Body of pancreas (tissue), 4 donors: Measurements from ENCODE around the gene RPL9. TPM values are rescaled to one million over a fixed set of nuclear protein-coding genes. Genes with fewer than 3 reads are reported as not detected.

Experiments used
- ATAC-seq: fragments of 150-250 bp; one replicate; pipeline ENCODE4 v1.9.1; 2016
- DNase-seq, 4 donors: peaks; one replicate each; pipeline ENCODE4 v3.0.0-alpha.2; 2019
- H3K27ac ChIP-seq, 4 donors: fragments of 200-600 bp; sonication (generic); 1 replicate in 3 of 4; 2 replicates in 1 of 4; pipeline versions ENCODE4 v1.5.1 to v1.6.1; 2016 to 2019; ENCODE audit warnings: mild to moderate bottlenecking in 1 of 4, mixed read lengths in 1 of 4, moderate library complexity in 1 of 4
- H3K27me3 ChIP-seq, 2 donors: fragments of 200-600 bp; sonication (generic); one replicate each; pipeline ENCODE4 v1.6.0; 2016; ENCODE audit warnings: mild to moderate bottlenecking in 1 of 2
- H3K36me3 ChIP-seq, 2 donors: fragments of 200-600 bp; sonication (generic); replicated peaks in 1 of 2; 2 replicates each; pipeline ENCODE4 v1.5.1; 2016; ENCODE audit warnings: low read depth in 2 of 2; ENCODE audit not compliant: insufficient read depth in 1 of 2
- H3K4me1 ChIP-seq: fragments of 200-600 bp; sonication (generic); one replicate; pipeline ENCODE4 v1.6.0; 2016
- H3K4me3 ChIP-seq, 2 donors: fragments of 200-600 bp; sonication (generic); 1 replicate in 1 of 2; 2 replicates in 1 of 2; pipeline ENCODE4 v1.5.1; 2016 to 2019
- H3K9me3 ChIP-seq, 3 donors: fragments of 200-600 bp; sonication (generic); 1 replicate in 2 of 3; 2 replicates in 1 of 3; pipeline ENCODE4 v1.5.1; 2016
- POLR2A ChIP-seq, 3 donors: fragments of 450-650 bp; IDR thresholded peaks; one replicate each; pipeline ENCODE4 v1.6.1; 2016; ENCODE audit warnings: antibody characterized with exemption in 3 of 3, mild to moderate bottlenecking in 2 of 3
- WGBS, 2 donors: methylation state at CpG; one replicate each; pipeline ENCODE4 v1.1.5; 2017; 5-methylcytosine and 5-hydroxymethylcytosine counted together
- intact Hi-C: fragments of 100-400 bp; cut with DNase I; formaldehyde crosslinking; loops from one replicate; pipeline ENCODE4 v1.15.1; 2023
- total RNA-seq, 2 donors: library from RNA; depleted of rRNA; stranded (reverse); fragments of >200 nt; gene quantifications; one replicate each; pipeline ENCODE4 v1.1.0, GENCODE V29; 2016
- TF ChIP-seq, protein P1 (sequence below), 7 experiments: fragments of 450-650 bp in 4 of 7; fragments of 200-600 bp in 3 of 7; sonication (generic) in 3 of 7; IDR thresholded peaks; one replicate each; pipeline ENCODE4 v1.5.1; 2016 to 2019; ENCODE audit warnings: antibody characterized with exemption in 7 of 7

The RPL9 gene
- total RNA-seq, 2 donors from 2014 or later, result 811 to 1,738 TPM

DNA sequence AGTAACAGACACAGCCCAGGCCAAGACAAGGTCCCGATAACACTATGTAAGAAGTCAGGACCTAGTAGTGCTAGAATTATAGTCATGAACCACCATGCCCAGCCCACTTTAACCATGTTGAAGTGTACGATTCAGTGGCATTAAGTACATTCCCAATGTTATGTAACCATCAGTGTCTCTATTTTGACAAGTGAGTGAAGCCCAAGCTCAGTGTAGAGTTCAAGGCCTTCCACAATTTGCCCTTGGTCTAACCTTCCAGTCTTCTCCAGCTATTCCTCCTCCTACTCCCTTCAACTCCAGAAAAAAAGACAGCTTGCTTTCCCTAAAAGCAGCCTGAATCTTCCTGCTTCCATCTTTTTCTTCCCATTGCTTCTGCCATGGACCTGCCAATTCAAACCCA lies 31.6 kb upstream of the RPL9 start:
- 81 to 84% methylated on average over 2 of the region's 2 CpGs for WGBS, 2 donors
- no peak for ATAC-seq
- intact Hi-C loops, result no loop called here
- Histone ChIP-seq H3K9me3 (no peaks in the 10 kb centered on the region), H3K4me1 (no peaks in the 10 kb centered on the region), H3K27ac (no peak overlapping the region), H3K27me3 (no peaks in the 10 kb centered on the region), H3K36me3 (no peaks in the 10 kb centered on the region), H3K4me3 (no peak overlapping the region)
- TF ChIP-seq POLR2A (IDR thresholded peaks at IDR 0.05), result no peak
- TF ChIP-seq, protein P1, sequence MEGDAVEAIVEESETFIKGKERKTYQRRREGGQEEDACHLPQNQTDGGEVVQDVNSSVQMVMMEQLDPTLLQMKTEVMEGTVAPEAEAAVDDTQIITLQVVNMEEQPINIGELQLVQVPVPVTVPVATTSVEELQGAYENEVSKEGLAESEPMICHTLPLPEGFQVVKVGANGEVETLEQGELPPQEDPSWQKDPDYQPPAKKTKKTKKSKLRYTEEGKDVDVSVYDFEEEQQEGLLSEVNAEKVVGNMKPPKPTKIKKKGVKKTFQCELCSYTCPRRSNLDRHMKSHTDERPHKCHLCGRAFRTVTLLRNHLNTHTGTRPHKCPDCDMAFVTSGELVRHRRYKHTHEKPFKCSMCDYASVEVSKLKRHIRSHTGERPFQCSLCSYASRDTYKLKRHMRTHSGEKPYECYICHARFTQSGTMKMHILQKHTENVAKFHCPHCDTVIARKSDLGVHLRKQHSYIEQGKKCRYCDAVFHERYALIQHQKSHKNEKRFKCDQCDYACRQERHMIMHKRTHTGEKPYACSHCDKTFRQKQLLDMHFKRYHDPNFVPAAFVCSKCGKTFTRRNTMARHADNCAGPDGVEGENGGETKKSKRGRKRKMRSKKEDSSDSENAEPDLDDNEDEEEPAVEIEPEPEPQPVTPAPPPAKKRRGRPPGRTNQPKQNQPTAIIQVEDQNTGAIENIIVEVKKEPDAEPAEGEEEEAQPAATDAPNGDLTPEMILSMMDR (IDR thresholded peaks at IDR 0.05), result no peak
- DNase-seq, result no peak

DNA sequence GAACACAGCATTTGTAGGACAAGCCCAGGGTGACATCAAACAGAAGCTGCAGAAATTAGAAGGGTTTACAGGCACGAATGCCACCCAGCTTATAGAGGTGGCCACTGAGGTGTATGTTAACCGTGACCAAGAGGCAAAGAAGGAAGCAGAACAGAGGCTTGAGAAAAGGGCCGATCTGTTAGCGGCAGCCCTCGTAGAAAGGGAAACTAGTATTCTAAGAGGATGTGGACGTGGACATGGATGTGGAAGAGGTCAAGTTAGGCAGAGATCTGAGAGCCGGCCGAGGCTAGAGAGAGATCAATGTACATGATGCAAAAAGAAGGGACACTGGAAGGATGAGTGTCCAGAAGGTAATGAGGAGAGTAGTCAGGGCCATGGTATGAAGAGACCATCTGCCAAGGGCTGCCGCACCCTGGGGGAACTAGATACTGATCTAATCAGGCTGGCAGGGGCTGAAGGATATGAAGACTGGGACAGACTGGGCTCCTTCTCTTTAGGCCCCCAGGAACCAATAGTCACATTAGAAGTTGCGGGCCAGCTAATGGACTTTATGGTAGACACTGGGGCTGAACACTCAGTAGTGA lies 27.6 kb upstream of the RPL9 start:
- Histone ChIP-seq H3K4me1 (no peaks in the 10 kb centered on the region), H3K9me3 (no peaks in the 10 kb centered on the region), H3K27me3 (no peaks in the 10 kb centered on the region), H3K4me3 (no peak overlapping the region), H3K27ac (no peak overlapping the region), H3K36me3 (no peaks in the 10 kb centered on the region)
- WGBS, 2 donors, result 73 to 78% methylated on average over 9 to 10 of the region's 10 CpGs
- TF ChIP-seq, protein P1 (IDR thresholded peaks at IDR 0.05), result no peak
- TF ChIP-seq POLR2A (IDR thresholded peaks at IDR 0.05), result no peak
- ATAC-seq, result no peak
- no peak for DNase-seq
- intact Hi-C loops, result no loop called here

DNA sequence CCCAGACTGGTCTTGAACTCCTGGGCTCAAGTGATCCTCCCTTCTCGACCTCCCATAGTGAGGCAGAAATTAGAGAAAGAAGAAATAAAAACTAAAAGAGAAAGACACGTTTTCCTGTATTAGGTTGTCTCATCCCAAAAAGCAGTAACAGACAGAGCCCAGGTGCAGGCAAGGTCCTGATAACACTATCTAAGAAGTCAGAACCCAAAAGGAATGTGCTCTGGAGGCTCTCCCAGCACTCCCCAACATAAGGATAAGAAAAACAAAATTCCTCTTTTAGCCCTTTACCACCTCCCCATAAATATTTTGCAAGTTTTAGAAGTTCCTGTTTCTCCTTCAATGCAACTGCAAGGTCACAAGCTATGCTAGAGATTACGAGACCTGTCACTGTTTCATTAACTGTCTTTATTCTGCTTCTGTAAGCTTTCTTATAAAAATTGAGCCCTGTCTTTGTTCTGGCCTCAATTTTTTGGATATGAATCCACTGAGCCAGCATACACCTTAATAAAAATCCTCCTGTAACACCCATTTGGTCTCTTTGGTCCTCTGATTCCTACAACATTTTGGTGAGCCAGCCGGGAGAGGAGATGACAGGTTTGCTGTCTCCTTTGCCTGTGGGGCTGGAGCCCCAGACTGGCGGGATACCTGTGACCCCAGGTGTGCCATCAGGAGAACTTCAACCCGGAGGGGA lies 26.0 kb upstream of the RPL9 start:
- Histone ChIP-seq H3K27ac (no peak overlapping the region), H3K9me3 (no peaks in the 10 kb centered on the region), H3K36me3 (no peaks in the 10 kb centered on the region), H3K27me3 (no peaks in the 10 kb centered on the region), H3K4me3 (no peak overlapping the region), H3K4me1 (no peaks in the 10 kb centered on the region)
- no peak for DNase-seq
- intact Hi-C loops, result no loop called here
- WGBS, 2 donors, result 68 to 83% methylated on average over 5 to 6 of the region's 6 CpGs
- TF ChIP-seq POLR2A (IDR thresholded peaks at IDR 0.05), result no peak
- TF ChIP-seq, protein P1 (IDR thresholded peaks at IDR 0.05), result no peak
- no peak for ATAC-seq

DNA sequence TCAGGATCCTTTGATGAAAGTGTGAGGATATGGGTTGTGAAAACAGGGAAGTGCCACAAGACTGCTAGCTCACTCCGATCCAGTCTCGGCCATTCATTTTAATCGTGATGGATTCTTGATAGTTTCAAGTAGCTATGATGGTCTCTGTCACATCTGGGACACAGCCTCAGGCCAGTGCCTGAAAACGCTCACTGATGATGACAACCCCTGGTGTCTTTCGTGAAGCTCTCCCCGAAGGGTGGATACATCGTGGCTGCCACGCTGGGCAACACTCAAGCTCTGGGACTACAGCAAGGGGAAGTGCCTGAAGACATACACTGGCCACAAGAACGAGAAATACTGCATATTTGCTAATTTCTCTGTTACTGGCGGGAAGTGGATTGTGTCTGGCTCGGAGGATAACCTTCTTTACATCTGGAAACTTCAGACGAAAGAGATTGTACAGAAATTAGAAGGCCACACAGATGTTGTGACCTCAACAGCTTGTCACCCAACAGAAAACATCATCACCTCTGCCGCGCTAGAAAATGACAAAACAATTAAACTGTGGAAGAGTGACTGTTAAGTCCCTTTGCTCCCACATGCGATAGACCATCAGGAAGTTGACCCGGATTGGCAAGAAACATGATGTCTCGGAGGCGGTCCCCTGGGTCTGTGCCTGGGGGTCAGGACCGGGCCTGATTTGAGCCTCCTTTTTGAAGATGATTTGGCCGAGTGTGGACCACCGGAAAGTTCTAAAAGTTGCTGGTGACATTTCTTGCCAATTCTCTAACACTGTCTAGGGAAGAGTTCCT lies 22.4 kb upstream of the RPL9 start:
- 72 to 84% methylated on average over 21 of the region's 21 CpGs for WGBS, 2 donors
- no peaks in the 10 kb centered on the region for H3K27me3 ChIP-seq
- TF ChIP-seq, protein P1 (IDR thresholded peaks at IDR 0.05), result no peak
- no peak for TF ChIP-seq POLR2A (IDR thresholded peaks at IDR 0.05)
- no peaks in the 10 kb centered on the region for H3K36me3 ChIP-seq
- intact Hi-C loops, result no loop called here
- H3K4me1 ChIP-seq, result no peaks in the 10 kb centered on the region
- DNase-seq (no peak), ATAC-seq (no peak)
- no peaks in the 10 kb centered on the region for H3K9me3 ChIP-seq
- no peak overlapping the region for H3K27ac ChIP-seq
- H3K4me3 ChIP-seq, result no peak overlapping the region
